Bronchial epithelial cell (primary cell): Measurements from ENCODE around the gene KIAA0232. TPM values are rescaled to one million over a fixed set of nuclear protein-coding genes. Genes with fewer than 3 reads are reported as not detected.

Experiments used
- DNase-seq: peaks from one replicate; pipeline ENCODE4 v3.0.0-alpha.2; 2010; ENCODE audit warnings: low read depth
- FAIRE-seq: peaks from 2 replicates; lab custom pipeline; 2011; peaks lifted over from hg19 to GRCh38; lab: Jason Lieb, UNC
- H3K27me3 ChIP-seq: 2 replicates; pipeline ENCODE4 v1.5.1; 2011; ENCODE audit warnings: low read length; ENCODE audit not compliant: control insufficient read depth, insufficient read depth
- H3K36me3 ChIP-seq: 2 replicates; pipeline ENCODE4 v1.5.1; 2011; ENCODE audit warnings: low read length; ENCODE audit not compliant: control insufficient read depth, insufficient read depth
- H3K4me3 ChIP-seq: 2 replicates; pipeline ENCODE4 v1.5.1; 2011; ENCODE audit warnings: mild to moderate bottlenecking, low read depth, low read length, control low read depth
- total RNA-seq: library from RNA; depleted of rRNA; stranded (reverse); fragments of >200 nt; gene quantifications from 2 replicates; pipeline ENCODE4 v1.2.1, GENCODE V29; 2014
- TF ChIP-seq, protein P1 (sequence below): IDR thresholded peaks from 2 replicates; pipeline ENCODE4 v1.5.1; 2011; ENCODE audit warnings: mild to moderate bottlenecking, moderate library complexity, low read length, control low read depth, inconsistent platforms; ENCODE audit not compliant: insufficient read depth, severe bottlenecking

The KIAA0232 gene
- total RNA-seq, 1 donor from 2014 or later: 20.5 TPM

- H3K27me3 ChIP-seq: no peaks in the 10 kb centered on the region
- no peak for DNase-seq
- no peak for FAIRE-seq
- TF ChIP-seq, protein P1, sequence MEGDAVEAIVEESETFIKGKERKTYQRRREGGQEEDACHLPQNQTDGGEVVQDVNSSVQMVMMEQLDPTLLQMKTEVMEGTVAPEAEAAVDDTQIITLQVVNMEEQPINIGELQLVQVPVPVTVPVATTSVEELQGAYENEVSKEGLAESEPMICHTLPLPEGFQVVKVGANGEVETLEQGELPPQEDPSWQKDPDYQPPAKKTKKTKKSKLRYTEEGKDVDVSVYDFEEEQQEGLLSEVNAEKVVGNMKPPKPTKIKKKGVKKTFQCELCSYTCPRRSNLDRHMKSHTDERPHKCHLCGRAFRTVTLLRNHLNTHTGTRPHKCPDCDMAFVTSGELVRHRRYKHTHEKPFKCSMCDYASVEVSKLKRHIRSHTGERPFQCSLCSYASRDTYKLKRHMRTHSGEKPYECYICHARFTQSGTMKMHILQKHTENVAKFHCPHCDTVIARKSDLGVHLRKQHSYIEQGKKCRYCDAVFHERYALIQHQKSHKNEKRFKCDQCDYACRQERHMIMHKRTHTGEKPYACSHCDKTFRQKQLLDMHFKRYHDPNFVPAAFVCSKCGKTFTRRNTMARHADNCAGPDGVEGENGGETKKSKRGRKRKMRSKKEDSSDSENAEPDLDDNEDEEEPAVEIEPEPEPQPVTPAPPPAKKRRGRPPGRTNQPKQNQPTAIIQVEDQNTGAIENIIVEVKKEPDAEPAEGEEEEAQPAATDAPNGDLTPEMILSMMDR: no peak
- peaks cover 3% of the 10 kb centered on the region for H3K36me3 ChIP-seq
- H3K4me3 ChIP-seq: no peak overlapping the region
These were observed 20.7 kb downstream of the KIAA0232 start for GRCh38 chr4:6803246-6803645.

DNA sequence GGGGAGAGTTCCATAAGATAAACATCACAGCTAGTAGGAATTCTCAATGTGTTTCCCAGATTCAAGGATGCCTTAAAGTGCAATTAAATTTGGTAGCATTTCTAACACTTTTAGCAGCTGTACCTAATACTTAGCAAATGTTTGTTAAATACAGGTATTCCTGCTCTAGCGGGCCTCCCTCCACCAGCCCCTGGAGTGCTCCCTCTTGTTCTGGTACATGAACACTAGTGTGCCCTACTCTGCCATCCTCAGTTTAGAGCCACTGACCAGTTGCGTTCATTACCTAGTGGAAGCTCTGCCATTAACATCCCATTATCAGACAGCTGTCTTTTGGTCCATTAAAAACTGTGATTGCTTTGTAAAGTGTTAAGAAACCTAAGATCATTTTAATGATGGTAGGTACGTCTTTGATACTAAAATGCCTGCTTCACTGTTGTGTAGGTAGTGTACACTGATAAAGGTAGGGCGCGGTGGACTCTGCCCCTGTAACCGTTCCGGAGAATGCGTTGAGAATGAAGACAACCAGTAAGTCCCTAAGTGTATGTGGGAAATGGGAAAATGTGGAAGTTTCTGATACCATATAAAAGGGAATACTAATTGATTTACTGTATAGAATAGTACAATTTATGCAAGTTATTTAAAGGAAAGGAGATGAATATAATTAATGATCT lies 21.7 kb downstream of the KIAA0232 start:
- H3K4me3 ChIP-seq: no peak overlapping the region
- no peak for DNase-seq
- peaks cover 2% of the 10 kb centered on the region for H3K36me3 ChIP-seq
- no peak for FAIRE-seq
- TF ChIP-seq, protein P1: no peak
- H3K27me3 ChIP-seq: no peaks in the 10 kb centered on the region

DNA sequence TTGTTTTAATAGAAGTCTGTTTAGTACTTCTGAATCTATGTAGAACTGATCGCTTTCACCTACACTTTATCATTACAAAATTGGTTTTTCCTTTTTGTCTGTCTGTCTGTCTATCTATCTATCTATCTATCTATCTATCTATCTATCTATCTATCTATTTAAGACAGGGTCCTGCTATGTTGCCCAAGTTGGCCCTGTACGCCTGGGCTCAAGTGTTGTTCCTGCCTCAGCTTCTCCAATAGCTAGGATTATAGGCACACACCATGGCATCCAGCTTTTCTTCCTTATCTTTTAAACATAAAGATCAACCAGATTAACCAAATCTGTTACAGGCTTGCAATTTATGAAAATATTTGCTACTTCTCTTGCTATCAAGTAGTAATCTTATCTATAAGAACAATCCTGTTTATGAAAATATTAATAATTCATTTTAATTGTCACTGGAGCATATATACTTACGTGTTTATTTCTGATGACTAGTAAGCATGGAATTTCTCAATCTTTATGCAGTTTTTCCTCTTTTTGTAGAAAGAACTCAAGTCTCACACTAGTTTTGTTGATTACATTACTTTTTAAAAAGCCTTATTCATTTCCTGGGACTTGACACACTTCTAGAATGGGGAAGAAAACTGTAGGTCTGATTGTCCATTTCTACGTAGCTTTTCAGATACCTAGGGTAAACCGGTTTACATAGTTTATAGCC lies 24.5 kb downstream of the KIAA0232 start:
- FAIRE-seq (no peak), DNase-seq (no peak)
- peaks cover under 1% of the 10 kb centered on the region for H3K36me3 ChIP-seq
- H3K27me3 ChIP-seq: no peaks in the 10 kb centered on the region
- H3K4me3 ChIP-seq: no peak overlapping the region
- TF ChIP-seq, protein P1: no peak

- Histone ChIP-seq H3K36me3 (no peaks in the 10 kb centered on the region), H3K27me3 (no peaks in the 10 kb centered on the region), H3K4me3 (no peak overlapping the region)
- DNase-seq: no peak
- TF ChIP-seq, protein P1: no peak
- no peak for FAIRE-seq
These were observed 25.7 kb downstream of the KIAA0232 start for GRCh38 chr4:6808259-6808658.

GRCh38 chr4:6811165-6811564 lies 28.6 kb downstream of the KIAA0232 start:
- Histone ChIP-seq H3K27me3 (no peaks in the 10 kb centered on the region), H3K4me3 (no peak overlapping the region), H3K36me3 (no peaks in the 10 kb centered on the region)
- TF ChIP-seq, protein P1: no peak
- no peak for DNase-seq
- no peak for FAIRE-seq
